Stimulated activated CD4-positive, alpha-beta T cell treated with anti-CD3 and anti-CD28 coated beads, TNF-alpha, amount 100 ng/mL, for 4 hours (primary cell): ENCODE measurements around the gene MAMLD1.
"Not testable (repeated sequence)": the region's sequence is repeated elsewhere in the genome, so short reads cannot be mapped to it uniquely, and the experiment has no call there.

ENCODE experiments used
- DNase-seq, 3 experiments: peaks; one replicate each; pipeline ENCODE4 v3.0.0-alpha.2; 2020; ENCODE audit warnings: low read depth in 3 of 3

The MAMLD1 gene, protein sequence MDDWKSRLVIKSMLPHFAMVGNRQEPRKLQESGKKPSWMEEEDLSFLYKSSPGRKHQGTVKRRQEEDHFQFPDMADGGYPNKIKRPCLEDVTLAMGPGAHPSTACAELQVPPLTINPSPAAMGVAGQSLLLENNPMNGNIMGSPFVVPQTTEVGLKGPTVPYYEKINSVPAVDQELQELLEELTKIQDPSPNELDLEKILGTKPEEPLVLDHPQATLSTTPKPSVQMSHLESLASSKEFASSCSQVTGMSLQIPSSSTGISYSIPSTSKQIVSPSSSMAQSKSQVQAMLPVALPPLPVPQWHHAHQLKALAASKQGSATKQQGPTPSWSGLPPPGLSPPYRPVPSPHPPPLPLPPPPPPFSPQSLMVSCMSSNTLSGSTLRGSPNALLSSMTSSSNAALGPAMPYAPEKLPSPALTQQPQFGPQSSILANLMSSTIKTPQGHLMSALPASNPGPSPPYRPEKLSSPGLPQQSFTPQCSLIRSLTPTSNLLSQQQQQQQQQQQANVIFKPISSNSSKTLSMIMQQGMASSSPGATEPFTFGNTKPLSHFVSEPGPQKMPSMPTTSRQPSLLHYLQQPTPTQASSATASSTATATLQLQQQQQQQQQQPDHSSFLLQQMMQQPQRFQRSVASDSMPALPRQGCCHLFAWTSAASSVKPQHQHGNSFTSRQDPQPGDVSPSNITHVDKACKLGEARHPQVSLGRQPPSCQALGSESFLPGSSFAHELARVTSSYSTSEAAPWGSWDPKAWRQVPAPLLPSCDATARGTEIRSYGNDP

DNA sequence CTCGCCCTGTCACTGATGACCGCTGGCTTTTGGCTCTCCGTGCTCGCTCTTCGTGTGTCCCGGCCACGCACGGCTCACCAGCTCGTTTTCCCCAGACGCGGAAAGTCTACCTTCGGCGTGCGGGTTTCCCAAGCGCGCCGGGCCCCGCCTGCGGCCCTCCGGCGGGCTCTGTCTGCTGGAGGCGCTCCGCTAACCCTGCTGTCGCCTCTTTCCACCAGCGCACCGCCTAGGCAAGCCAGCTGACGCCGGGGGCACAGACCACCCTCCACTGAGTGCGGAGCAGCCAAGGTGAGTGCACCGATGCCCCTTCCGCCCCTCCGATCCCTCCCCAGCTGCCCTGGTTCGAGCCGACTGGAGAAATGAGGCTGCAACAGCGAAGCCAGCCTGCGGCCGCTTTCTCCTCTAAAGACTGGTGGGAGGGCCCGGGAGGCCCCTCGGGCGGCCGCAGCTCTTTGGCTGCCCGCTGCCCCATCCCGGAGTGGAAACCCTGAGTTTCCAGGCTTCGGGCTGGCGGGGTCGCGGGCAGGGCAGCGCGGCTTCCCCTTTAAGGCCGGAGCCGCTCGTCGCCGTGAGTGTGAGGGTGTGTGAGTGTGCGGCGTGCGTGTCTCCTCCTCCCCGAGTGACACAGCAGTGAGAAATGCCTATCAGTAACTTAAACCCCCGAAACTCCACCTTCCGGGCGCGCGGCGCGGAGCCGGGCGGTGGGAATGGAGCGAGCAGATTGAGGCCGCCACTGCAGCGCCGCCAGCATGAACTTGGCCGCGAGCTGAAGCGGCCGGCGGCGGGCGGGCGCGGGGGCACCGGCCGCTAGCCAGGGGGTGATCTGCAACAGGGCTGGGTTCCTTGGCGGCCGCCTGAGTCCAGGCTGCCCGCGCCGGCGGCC is at the start of gene MAMLD1:
MAMLD1 (plus strand) TSS at position 719 of the 883 bp plus-strand sequence. CDS start 82,200 bp downstream, outside the sequence.
- peak in 1 of 3 experiments; percentile 31 for DNase-seq

GRCh38 chrX:150313514-150313913 is 49.6 kb upstream of the MAMLD1 start:
- DNase-seq = no peak

GRCh38 chrX:150314186-150314585 is 48.9 kb upstream of the MAMLD1 start:
- no peak for DNase-seq

DNA sequence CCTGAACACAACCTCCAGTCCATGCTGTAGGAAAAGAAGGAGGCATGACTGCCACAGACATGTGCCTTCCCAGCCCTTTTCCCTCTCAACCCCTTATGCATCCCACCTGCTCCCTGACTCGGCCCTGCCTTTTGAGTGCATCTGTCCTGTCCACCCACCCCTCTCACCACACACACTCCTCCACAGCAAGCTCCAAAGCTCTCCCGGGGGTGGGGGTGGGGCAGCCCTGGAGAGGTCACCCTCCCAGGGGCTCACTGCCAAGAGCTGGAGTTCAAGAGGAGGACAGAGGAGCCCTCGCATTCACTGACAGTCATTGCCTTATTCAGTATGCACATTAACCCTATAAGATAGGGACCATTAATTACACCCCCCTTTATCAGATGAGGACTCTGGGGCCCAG is 46.6 kb upstream of the MAMLD1 start:
- DNase-seq = no peak

DNA sequence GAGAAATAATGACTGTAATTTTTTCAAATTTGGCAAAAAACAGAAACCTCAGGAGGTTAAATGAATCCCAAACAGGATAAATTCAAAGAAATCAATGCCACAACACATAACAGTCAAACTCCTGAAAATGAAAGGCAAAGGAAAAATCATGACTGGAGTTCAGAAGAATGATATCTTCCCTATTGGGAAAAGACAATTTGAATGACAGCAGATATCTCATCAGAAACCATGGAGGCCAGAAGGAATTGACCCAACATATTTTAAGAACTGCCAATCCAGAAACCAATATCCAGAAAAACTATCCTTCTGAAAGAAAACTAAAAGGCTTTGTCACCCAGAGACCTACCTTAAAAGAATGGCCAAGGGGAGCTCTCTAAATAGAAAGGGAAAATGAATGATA is 40.1 kb upstream of the MAMLD1 start:
- no peak for DNase-seq

DNA sequence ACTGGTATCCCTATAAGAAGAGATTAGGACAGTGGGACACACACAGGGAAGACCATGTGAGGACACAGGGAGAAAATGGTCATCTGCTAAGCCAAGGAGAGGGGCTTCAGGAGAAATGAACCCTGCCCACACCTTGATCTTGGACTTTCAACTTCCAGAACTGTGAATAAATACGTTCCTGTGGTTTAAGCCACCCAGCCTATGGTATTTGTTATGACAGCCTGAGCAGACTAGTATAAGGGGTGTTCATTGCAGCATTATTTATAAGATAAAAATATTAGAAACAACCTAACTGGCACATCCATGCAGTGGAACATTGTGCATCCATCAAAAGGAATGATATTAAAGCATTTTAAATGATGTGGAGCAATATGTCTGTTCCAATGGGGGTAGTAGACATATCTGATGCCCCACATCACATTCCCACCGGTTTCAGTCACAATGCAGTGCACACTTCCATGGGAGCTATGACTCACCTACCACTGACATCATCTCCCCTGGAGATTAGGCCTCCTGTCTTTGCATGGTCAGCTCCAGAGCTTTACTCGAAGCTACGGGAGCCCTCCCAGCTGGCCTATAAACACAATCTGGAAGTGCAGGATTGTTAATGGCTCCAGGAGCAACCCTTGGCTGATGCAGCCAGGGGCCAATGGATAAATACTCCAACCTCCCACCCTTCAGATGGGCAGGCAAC is 38.9 kb upstream of the MAMLD1 start:
- DNase-seq = no peak

- DNase-seq = no peak
Observed at GRCh38 chrX:150324919-150325318, 38.2 kb upstream of the MAMLD1 start.

DNA sequence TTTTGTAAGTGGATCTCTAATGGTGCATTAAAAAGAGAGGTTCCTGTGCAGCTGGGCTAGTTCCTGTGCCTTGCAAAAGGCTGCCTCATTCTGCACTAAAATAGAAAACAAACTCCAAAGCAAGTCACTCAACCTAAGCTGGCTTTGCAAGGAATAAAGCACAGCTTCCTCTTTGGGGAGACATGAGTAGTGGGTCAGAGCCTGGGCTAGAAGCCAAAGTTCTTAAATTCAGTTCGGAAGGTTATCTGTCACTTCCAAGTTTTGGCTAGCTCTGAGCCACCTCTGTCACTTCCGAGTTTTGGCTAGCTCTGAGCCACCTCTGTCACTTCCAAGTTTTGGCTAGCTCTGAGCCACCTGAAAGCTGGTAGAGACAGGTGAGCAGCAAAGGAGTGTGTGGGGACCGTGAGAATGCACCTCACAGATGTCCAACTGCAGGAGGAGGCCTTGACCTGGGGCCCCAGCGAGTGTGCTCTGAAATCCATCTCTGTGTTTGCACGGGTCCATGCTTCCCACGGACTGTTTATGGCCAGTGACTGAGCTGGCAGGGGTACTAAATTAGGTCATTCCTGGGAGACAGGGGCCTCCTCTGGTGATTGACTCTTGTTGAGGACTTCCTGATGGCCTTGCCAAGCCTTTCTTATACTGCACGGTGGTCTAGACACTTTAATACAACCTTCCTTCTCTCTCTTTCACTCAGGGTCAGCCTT is 36.4 kb upstream of the MAMLD1 start:
- no peak for DNase-seq

GRCh38 chrX:150329282-150329681 is 33.8 kb upstream of the MAMLD1 start:
- no peak for DNase-seq

- no peak for DNase-seq
Observed at GRCh38 chrX:150329868-150330267, 33.2 kb upstream of the MAMLD1 start.

DNA sequence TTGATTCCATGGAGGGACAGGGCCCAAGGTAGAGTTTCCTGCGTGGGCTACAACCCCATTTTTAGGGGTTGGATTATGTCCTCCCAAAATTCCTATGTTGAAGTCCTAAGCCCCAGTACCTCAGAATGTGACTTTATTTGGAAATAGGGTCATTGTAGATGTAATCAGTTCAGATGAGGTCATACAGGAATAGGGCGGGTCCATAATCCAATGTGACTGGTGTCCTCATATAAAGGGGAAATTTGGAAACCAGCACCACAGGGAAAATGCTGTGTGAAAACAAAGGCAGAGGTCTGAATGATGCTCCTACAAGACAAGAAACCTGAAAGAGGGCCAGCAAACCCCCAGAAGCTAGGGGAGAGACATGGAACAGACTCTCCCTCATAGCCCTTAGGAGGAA is 31.1 kb upstream of the MAMLD1 start:
- no peak for DNase-seq

- DNase-seq = no peak
Observed at GRCh38 chrX:150334100-150334499, 29.0 kb upstream of the MAMLD1 start.

DNA sequence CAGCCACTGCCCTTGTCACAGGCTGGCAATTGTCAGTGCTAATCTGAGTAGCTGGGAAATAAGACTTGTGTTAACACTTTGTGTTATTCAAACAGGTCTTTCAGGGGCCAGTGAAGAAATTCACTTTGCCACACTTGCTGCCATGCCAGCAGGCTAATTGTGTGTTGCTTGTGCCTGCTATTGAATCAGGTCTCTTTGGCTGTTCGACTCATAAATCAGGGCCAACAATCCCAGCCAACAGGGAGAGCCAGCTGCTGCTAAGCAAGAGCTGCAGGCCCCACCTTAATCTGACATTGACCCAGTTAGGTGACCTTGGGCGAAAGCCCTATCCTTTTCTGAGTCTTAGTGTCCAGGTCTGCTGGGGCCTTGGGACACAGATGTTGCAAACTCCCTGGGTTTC is 28.1 kb upstream of the MAMLD1 start:
- no peak for DNase-seq

GRCh38 chrX:150337026-150337425 is 26.1 kb upstream of the MAMLD1 start:
- no peak for DNase-seq

DNA sequence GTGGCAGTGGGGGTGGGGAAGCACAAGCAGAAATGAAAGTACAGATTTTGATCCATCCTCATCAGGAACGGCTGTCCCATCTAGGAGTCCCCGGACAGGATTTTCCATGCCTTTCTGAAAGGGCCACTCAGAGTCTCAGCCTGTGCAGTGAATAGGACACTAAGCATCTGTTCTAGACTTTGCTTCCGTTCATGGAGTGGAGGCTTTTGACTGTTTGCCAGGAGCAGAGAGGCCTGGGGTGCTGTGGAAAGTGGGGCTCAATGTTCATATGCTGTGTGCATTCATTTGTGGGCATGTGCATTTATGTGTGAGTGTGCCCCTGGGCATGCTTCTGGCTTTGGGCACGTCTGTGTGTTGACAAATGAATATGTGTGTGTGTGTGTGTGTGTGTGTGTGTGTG is 25.6 kb upstream of the MAMLD1 start:
- DNase-seq = no peak

GRCh38 chrX:150338615-150339014 is 24.5 kb upstream of the MAMLD1 start:
- no peak for DNase-seq

DNA sequence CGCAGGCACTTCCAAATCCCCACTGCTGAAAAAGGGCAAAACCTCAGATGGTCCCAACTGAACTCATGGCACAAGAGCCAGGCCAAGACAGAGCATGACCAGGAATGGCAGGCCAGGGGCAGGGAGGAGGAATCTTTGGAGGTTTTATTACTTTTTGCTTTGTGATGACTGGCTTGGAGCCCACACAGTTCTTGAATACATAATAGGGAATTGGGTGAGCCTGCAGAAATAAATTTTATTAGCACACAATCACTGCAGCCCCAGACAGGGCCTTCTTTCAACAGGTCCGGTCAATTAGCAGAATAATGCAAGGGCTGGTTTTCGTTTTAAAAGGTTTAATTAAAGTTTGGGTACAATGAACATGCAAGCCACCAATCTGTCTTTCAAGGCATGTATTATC is 23.4 kb upstream of the MAMLD1 start:
- DNase-seq = no peak

DNA sequence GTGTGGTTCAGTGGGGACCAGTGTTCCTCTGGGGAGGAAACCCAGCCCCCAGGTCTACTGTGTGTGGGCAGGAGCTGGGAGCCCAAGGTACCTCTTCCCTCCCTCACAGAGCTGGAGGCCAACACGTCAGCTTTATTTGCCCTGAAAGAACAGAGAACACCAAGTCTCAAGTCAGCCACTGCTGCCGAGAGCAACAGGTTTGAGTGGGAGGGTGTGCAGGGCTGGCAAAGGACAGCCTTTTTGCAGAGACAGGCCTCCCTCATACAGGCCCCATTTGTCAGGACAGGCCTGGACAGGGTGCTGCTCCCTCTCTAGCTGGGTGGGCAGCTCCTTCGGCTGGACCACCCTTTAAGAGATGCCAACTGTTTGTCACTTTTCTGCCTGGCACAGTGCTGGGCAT is 22.8 kb upstream of the MAMLD1 start:
- not testable (repeated sequence) for DNase-seq

GRCh38 chrX:150347471-150347870 is 15.6 kb upstream of the MAMLD1 start:
- DNase-seq = no peak

DNA sequence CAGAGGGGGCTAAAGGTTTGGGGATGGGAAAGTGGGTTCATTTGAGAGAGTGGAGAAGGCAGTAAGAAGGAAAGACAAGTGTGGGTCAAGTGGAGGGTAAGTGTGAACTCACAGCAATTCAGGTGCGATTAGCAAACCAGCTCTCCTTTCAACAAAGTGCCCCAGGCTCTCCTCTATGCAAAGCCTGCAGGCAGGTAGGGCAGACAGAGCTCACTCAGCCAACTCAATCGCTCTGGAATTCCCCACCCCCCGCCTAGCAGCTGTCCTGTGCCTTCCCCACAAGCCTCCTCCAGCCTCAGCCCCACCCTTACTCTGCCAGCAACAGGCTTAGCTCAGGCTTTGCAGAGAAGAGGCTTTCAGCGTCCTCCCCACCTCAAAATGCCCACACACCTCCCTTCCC is 14.8 kb upstream of the MAMLD1 start:
- DNase-seq = no peak

DNA sequence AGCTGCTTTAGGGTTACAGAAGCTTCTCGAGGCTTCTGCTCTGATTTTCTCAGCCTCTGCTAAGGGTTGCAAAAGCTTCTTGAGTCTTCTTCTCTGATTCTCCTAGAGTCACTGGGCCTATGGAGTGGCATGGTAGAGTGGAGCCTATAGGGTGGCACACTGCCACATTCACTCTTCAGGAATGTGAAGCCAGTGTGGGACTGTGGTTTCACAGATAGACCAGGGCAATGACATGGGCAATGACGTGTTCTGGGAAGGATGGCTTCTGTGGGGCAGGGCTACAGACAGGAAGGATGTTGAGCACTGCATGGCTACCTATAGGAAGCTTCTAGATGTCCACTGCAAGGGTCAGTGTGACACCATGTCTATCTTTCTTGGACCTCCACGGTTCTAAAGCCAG is 11.0 kb upstream of the MAMLD1 start:
- no peak for DNase-seq
